Suprapubic skin (tissue), 3 donors: ENCODE data around the gene FCGR1A.
"Not testable (repeated sequence)": the region's sequence is repeated elsewhere in the genome, so short reads cannot be mapped to it uniquely, and the experiment has no call there.

Experiments
- POLR2AphosphoS5 ChIP-seq, 3 donors: sonication (generic); formaldehyde crosslinking; IDR thresholded peaks; one replicate each; pipeline ENCODE4 v1.6.1; 2017; ENCODE audit warnings: antibody characterized with exemption in 3 of 3
- TF ChIP-seq, protein P1 (sequence below), 2 donors: fragments of 200-600 bp in 1 of 2; fragments of 450-650 bp in 1 of 2; sonication (generic) in 1 of 2; IDR thresholded peaks; one replicate each; pipeline ENCODE4 v1.5.1; 2016 to 2019; ENCODE audit warnings: antibody characterized with exemption in 2 of 2, mild to moderate bottlenecking in 1 of 2, moderate library complexity in 1 of 2

DNA sequence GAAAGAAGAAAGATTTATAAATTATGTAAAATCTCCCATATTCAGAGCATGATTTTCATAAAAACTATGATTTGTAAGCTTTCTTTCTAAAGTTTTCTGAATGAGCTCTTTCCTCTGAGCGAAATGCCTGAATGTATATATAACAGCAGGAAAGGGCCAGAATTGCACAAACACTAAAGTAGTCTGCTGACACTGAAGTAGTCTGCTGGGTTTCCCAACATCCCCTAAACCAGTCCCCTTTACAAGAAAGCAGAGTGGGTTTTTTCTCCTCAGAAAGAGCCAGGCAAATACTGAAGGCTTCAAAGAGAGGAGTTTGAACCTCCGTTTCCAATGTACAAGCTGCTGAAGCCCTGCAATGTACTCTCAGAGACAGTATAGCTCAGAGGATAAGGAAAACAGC, 795 bp downstream of the FCGR1A start:
- not testable (repeated sequence) for TF ChIP-seq POLR2AphosphoS5 (IDR thresholded peaks at IDR 0.05)
- TF ChIP-seq, protein P1, sequence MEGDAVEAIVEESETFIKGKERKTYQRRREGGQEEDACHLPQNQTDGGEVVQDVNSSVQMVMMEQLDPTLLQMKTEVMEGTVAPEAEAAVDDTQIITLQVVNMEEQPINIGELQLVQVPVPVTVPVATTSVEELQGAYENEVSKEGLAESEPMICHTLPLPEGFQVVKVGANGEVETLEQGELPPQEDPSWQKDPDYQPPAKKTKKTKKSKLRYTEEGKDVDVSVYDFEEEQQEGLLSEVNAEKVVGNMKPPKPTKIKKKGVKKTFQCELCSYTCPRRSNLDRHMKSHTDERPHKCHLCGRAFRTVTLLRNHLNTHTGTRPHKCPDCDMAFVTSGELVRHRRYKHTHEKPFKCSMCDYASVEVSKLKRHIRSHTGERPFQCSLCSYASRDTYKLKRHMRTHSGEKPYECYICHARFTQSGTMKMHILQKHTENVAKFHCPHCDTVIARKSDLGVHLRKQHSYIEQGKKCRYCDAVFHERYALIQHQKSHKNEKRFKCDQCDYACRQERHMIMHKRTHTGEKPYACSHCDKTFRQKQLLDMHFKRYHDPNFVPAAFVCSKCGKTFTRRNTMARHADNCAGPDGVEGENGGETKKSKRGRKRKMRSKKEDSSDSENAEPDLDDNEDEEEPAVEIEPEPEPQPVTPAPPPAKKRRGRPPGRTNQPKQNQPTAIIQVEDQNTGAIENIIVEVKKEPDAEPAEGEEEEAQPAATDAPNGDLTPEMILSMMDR (IDR thresholded peaks at IDR 0.05): not testable (repeated sequence)
